ENCODE measurements around the gene TIPRL.

Gene TIPRL

DNA sequence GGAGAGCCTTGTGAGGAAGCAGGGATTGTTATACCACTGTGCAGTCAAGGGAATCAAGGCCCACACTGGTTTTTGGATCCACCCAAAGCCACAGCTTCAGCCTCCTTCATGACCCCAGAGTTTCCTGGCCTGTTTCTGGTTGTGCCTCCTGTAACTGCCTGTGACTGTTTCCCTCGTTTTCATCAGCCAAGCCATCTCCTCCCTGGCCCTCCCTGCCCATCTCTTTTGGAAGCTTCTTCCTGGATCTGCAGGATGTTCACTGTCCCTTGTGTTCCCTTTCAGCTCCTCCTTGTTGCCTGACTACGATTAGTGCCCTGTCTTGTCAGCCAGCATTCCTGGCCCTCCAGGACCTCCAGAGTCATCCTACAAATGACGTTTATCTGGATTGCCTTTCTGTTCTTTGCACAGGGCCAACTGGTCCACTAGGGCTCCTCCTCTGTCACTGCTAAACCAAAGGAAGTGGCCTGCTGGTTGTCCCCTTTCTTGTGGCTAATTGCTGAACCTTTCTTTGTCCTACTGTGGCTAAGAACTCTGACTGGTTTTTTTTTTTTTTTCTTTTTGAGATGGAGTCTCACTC is 65.0 kb downstream of the TIPRL start:
- peaks cover 80% of the 10 kb centered on the region for H3K36me3 ChIP-seq
- TF ChIP-seq, protein P1, sequence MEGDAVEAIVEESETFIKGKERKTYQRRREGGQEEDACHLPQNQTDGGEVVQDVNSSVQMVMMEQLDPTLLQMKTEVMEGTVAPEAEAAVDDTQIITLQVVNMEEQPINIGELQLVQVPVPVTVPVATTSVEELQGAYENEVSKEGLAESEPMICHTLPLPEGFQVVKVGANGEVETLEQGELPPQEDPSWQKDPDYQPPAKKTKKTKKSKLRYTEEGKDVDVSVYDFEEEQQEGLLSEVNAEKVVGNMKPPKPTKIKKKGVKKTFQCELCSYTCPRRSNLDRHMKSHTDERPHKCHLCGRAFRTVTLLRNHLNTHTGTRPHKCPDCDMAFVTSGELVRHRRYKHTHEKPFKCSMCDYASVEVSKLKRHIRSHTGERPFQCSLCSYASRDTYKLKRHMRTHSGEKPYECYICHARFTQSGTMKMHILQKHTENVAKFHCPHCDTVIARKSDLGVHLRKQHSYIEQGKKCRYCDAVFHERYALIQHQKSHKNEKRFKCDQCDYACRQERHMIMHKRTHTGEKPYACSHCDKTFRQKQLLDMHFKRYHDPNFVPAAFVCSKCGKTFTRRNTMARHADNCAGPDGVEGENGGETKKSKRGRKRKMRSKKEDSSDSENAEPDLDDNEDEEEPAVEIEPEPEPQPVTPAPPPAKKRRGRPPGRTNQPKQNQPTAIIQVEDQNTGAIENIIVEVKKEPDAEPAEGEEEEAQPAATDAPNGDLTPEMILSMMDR (IDR thresholded peaks at IDR 0.05) = no peak
- H3K9me3 ChIP-seq = no peaks in the 10 kb centered on the region
- H3K4me3 ChIP-seq (ENCODE audit: low read depth in 1 of 2, low read length in 1 of 2) = no peak overlapping the region
- H3K27ac ChIP-seq = no peak overlapping the region
- no peaks in the 10 kb centered on the region for H3K27me3 ChIP-seq
- no peaks in the 10 kb centered on the region for H3K4me1 ChIP-seq (ENCODE audit: control insufficient read depth in 1 of 2, insufficient read depth in 1 of 2, low read depth in 1 of 2, low read length in 1 of 2)

DNA sequence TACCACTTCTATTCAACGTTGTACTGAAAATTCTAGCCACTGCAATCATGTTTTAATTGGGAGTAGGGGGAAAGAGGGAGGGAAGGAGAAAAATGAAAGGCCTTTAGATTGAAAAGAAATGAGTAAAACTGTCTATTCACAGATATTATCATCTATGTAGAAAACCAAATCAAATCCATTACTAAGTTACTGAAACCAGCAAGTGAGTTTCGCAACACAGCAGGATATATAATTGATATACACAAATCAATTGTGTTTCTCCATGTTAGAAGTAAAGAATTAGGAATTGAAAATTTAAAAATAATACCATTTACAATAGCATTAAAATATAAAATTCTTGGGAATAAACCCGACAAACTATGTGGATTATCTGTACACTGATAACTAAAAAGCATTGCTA is 66.3 kb downstream of the TIPRL start:
- Histone ChIP-seq H3K4me1 (ENCODE audit: control insufficient read depth in 1 of 2, insufficient read depth in 1 of 2, low read depth in 1 of 2, low read length in 1 of 2) (no peaks in the 10 kb centered on the region), H3K36me3 (peaks cover 77% of the 10 kb centered on the region)
- TF ChIP-seq, protein P1 (IDR thresholded peaks at IDR 0.05) = no peak

DNA sequence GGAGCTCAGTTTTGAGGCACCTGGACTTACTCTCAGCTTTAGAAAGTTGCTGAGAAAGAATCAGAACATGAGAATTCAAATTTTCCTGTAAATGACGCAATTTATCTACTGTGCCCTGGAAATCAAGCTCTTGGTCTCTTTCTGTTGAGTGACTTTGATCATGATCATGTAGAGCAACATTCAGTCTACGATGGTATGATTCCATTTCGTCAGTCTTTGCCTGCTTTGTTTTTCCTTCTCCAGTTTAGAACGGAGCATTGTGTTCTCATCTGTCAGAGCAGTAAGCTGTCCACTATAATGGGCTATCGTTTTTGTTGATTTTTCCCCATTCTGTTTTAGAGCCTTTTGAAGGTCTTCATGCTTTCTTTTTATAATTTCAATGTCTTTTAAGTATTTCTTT is 67.7 kb downstream of the TIPRL start:
- Histone ChIP-seq H3K36me3 (peaks cover 75% of the 10 kb centered on the region), H3K27me3 (no peaks in the 10 kb centered on the region), H3K27ac (no peak overlapping the region), H3K9me3 (no peaks in the 10 kb centered on the region), H3K4me3 (ENCODE audit: low read depth in 1 of 2, low read length in 1 of 2) (no peak overlapping the region), H3K4me1 (ENCODE audit: control insufficient read depth in 1 of 2, insufficient read depth in 1 of 2, low read depth in 1 of 2, low read length in 1 of 2) (no peaks in the 10 kb centered on the region)
- TF ChIP-seq, protein P1 (IDR thresholded peaks at IDR 0.05) = no peak

More for the DNA sequence above, 66.3 kb downstream of the TIPRL start:
- no peaks in the 10 kb centered on the region for H3K9me3 ChIP-seq
- H3K27me3 ChIP-seq = no peaks in the 10 kb centered on the region
- H3K4me3 ChIP-seq (ENCODE audit: low read depth in 1 of 2, low read length in 1 of 2) = no peak overlapping the region
- no peak overlapping the region for H3K27ac ChIP-seq
